GM23338 (cell line): ENCODE measurements around the gene FHIT. TPM values are rescaled to one million over a fixed set of nuclear protein-coding genes. Genes with fewer than 3 reads are reported as not detected.

ENCODE experiments used
- ATAC-seq: fragments of 200-7000 bp; cut with Tn5 transposase; 3 replicates; pipeline ENCODE4 v1.9.1; 2020
- DNase-seq: peaks from one replicate; pipeline ENCODE4 v3.0.0-alpha.2; 2015; ENCODE audit warnings: low spot score
- H2AFZ ChIP-seq: fragments of 200-600 bp; sonication (generic); 2 replicates; pipeline ENCODE4 v1.8.0; 2016; ENCODE audit warnings: antibody characterized with exemption, mild to moderate bottlenecking, moderate library complexity
- H3F3A ChIP-seq: fragments of 200-600 bp; sonication (generic); replicated peaks from 2 replicates; pipeline ENCODE4 v1.8.0; 2017; ENCODE audit warnings: antibody characterized with exemption, mixed run types, low read depth
- H3K27ac ChIP-seq: fragments of 200-600 bp; sonication (generic); 2 replicates; pipeline ENCODE4 v1.6.1; 2016; ENCODE audit warnings: low read depth
- H3K27me3 ChIP-seq: fragments of 200-600 bp; sonication (generic); 2 replicates; pipeline ENCODE4 v1.8.0; 2016; ENCODE audit warnings: mild to moderate bottlenecking, mixed run types, moderate library complexity; ENCODE audit not compliant: insufficient read depth
- H3K36me3 ChIP-seq: fragments of 200-600 bp; sonication (generic); 2 replicates; pipeline ENCODE4 v1.8.0; 2016; ENCODE audit warnings: mild to moderate bottlenecking; ENCODE audit not compliant: insufficient read depth
- H3K4me1 ChIP-seq: fragments of 200-600 bp; sonication (generic); 2 replicates; pipeline ENCODE4 v1.8.0; 2016; ENCODE audit warnings: mild to moderate bottlenecking, moderate library complexity; ENCODE audit not compliant: insufficient read depth
- H3K4me2 ChIP-seq: fragments of 200-600 bp; sonication (generic); 2 replicates; pipeline ENCODE4 v1.7.1; 2017; ENCODE audit warnings: mixed run types
- H3K4me3 ChIP-seq: fragments of 200-600 bp; sonication (generic); 2 replicates; pipeline ENCODE4 v1.6.1; 2016; ENCODE audit warnings: mixed run types
- H3K79me2 ChIP-seq: fragments of 200-600 bp; sonication (generic); replicated peaks from 2 replicates; pipeline ENCODE4 v1.8.0; 2017; ENCODE audit warnings: mild to moderate bottlenecking; ENCODE audit not compliant: insufficient read depth
- H3K9me2 ChIP-seq: fragments of 200-600 bp; sonication (generic); 2 replicates; pipeline ENCODE4 v1.8.0; 2017; ENCODE audit not compliant: insufficient read depth
- H4K20me1 ChIP-seq: fragments of 200-600 bp; sonication (generic); replicated peaks from 2 replicates; pipeline ENCODE4 v1.8.0; 2017; ENCODE audit warnings: mild to moderate bottlenecking; ENCODE audit not compliant: insufficient read depth
- H3K27ac Mint-ChIP-seq: 2 replicates; pipeline ENCODE4 v1.8.0; 2020; ENCODE audit warnings: inconsistent platforms, mild to moderate bottlenecking, moderate library complexity, mixed read lengths
- H3K27me3 Mint-ChIP-seq: 3 replicates; pipeline ENCODE4 v1.8.0; 2022; ENCODE audit warnings: low read depth, mild to moderate bottlenecking, moderate library complexity, mixed read lengths, inconsistent platforms; ENCODE audit not compliant: insufficient read depth, poor library complexity
- H3K36me3 Mint-ChIP-seq: 3 replicates; pipeline ENCODE4 v1.8.0; 2021; ENCODE audit warnings: low read depth, mild to moderate bottlenecking, inconsistent platforms, moderate library complexity, mixed read lengths
- H3K4me1 Mint-ChIP-seq: 3 replicates; pipeline ENCODE4 v1.8.0; 2020; ENCODE audit warnings: mild to moderate bottlenecking, inconsistent platforms, mixed read lengths
- H3K4me3 Mint-ChIP-seq: 3 replicates; pipeline ENCODE4 v1.8.0; 2021; ENCODE audit warnings: moderate library complexity, mild to moderate bottlenecking, inconsistent platforms, mixed read lengths
- H3K9me3 Mint-ChIP-seq: 3 replicates; pipeline ENCODE4 v1.8.0; 2020; ENCODE audit warnings: moderate library complexity, mild to moderate bottlenecking, inconsistent platforms, mixed read lengths
- CREB1 ChIP-seq: fragments of 250-450 bp; sonication (Bioruptor Pico); IDR thresholded peaks from 2 replicates; pipeline ENCODE4 v1.5.0; 2020; ENCODE audit warnings: low read depth, mild to moderate bottlenecking, moderate library complexity
- EZH2 ChIP-seq: fragments of 200-600 bp; sonication (generic); IDR thresholded peaks from one replicate; pipeline ENCODE4 v1.8.0; 2017; ENCODE audit warnings: antibody characterized with exemption, mild to moderate bottlenecking, low read depth; ENCODE audit not compliant: unreplicated experiment
- EZH2phosphoT487 ChIP-seq: fragments of 200-600 bp; sonication (generic); IDR thresholded peaks from one replicate; pipeline ENCODE4 v1.8.1; 2018; ENCODE audit warnings: antibody characterized with exemption; ENCODE audit not compliant: unreplicated experiment
- JUNB ChIP-seq: IDR thresholded peaks from one replicate; pipeline ENCODE4 v1.6.1; 2016; ENCODE audit warnings: antibody characterized with exemption; ENCODE audit not compliant: unreplicated experiment
- NANOG ChIP-seq: IDR thresholded peaks from 2 replicates; pipeline ENCODE4 v1.6.1; 2016; ENCODE audit warnings: antibody characterized with exemption, borderline replicate concordance
- POLR2AphosphoS5 ChIP-seq: IDR thresholded peaks from 2 replicates; pipeline ENCODE4 v1.6.1; 2016; ENCODE audit warnings: antibody characterized with exemption, low read depth
- STAT1 ChIP-seq: IDR thresholded peaks from one replicate; pipeline ENCODE4 v1.6.1; 2016; ENCODE audit warnings: antibody characterized with exemption; ENCODE audit not compliant: unreplicated experiment
- ZNF114 ChIP-seq: fragments of 250-450 bp; sonication (Bioruptor Pico); IDR thresholded peaks from 2 replicates; pipeline ENCODE4 v1.5.0; 2020; ENCODE audit warnings: mild to moderate bottlenecking, moderate library complexity
- ZNF331 ChIP-seq: fragments of 250-450 bp; sonication (Bioruptor Pico); IDR thresholded peaks from 2 replicates; pipeline ENCODE4 v1.5.0; 2020; ENCODE audit warnings: low read depth, mild to moderate bottlenecking, moderate library complexity
- ZNF462 ChIP-seq: fragments of 250-450 bp; sonication (Bioruptor Pico); IDR thresholded peaks from 2 replicates; pipeline ENCODE4 v1.5.0; 2020; ENCODE audit warnings: mild to moderate bottlenecking, moderate library complexity
- polyA plus RNA-seq: library from polyadenylated mRNA; unstranded; fragments of >200 nt; fragmentation: Nextera tagmentation; extraction: Ambion mirVana; gene quantifications from 2 replicates; pipeline ENCODE4 v1.2.1, GENCODE V29; 2016
- total RNA-seq: library from RNA; depleted of rRNA; stranded (reverse); fragments of >200 nt; shearing (Covaris generic); gene quantifications from 2 replicates; pipeline ENCODE4 v1.2.3, GENCODE V29; 2014

FHIT gene
- total and polyA plus RNA-seq, 2 experiments from 2014 or later, result 3.0 to 8.3 TPM

DNA sequence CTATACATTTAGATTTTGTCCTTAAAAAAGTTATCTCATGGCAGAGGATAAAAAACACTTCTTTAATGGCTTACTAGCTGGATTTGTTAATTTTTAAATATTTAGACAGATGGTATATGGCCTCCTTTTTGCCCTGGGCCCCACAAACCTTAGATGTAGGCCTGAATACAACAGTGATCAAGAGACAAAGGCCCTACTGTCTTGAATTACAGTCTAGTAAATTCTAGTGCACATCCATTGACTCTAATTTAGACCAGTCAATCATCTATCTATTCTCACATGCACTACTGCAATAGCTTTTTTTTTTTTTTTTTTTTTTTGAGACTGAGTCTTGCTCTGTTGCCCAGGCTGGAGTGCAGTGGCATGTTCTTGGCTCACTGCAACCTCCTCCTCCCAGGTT, 452.8 kb downstream of the FHIT start:
- Histone ChIP-seq H4K20me1 (no peaks in the 10 kb centered on the region), H3F3A (no peaks in the 10 kb centered on the region), H3K79me2 (no peaks in the 10 kb centered on the region), H3K4me1 (no peaks in the 10 kb centered on the region), H2AFZ (no peak overlapping the region), H3K27ac (no peak overlapping the region), H3K4me2 (no peak overlapping the region), H3K4me3 (no peak overlapping the region), H3K9me2 (0 out of 2 replicates have a peak, but pooled peaks cover 11% of the 10 kb centered on the region), H3K27me3 (no peaks in the 10 kb centered on the region), H3K36me3 (no peaks in the 10 kb centered on the region)
- no peaks in the 10 kb centered on the region for H3K4me1 Mint-ChIP-seq
- H3K36me3 Mint-ChIP-seq, result no peaks in the 10 kb centered on the region
- H3K27me3 Mint-ChIP-seq, result peaks cover 4% of the 10 kb centered on the region
- no peaks in the 10 kb centered on the region for H3K9me3 Mint-ChIP-seq
- no peak overlapping the region for H3K4me3 Mint-ChIP-seq
- no peak for TF ChIP-seq POLR2AphosphoS5
- TF ChIP-seq EZH2phosphoT487, result no peak
- no peak for TF ChIP-seq ZNF462 (CRISPR knock-in tag)
- TF ChIP-seq JUNB, result no peak
- no peak for TF ChIP-seq ZNF114 (CRISPR knock-in tag)
- TF ChIP-seq CREB1 (CRISPR knock-in tag), result no peak
- no peak for TF ChIP-seq ZNF331 (CRISPR knock-in tag)
- TF ChIP-seq NANOG, result no peak
- no peak for TF ChIP-seq EZH2
- no peak for TF ChIP-seq STAT1
- H3K27ac Mint-ChIP-seq, result no peak overlapping the region
- no peak for ATAC-seq
- no peak for DNase-seq
